ENCODE results near the gene SLC24A3.

Gene SLC24A3

GRCh38 chr20:19433371-19434350, 221.2 kb downstream of the SLC24A3 start:
- DNase-seq = no peak

- DNase-seq = no peak
Measured at GRCh38 chr20:19435316-19435715, 222.9 kb downstream of the SLC24A3 start.

- DNase-seq = no peak
Measured at GRCh38 chr20:19435821-19436220, 223.4 kb downstream of the SLC24A3 start.

GRCh38 chr20:19438488-19438887, 226.0 kb downstream of the SLC24A3 start:
- DNase-seq = no peak

GRCh38 chr20:19440660-19441527, 228.5 kb downstream of the SLC24A3 start:
- DNase-seq = no peak

- DNase-seq = no peak
Measured at GRCh38 chr20:19446246-19446645, 233.8 kb downstream of the SLC24A3 start.

- DNase-seq = no peak
Measured at GRCh38 chr20:19448632-19449031, 236.2 kb downstream of the SLC24A3 start.

- no peak for DNase-seq
Measured at GRCh38 chr20:19449051-19449450, 236.6 kb downstream of the SLC24A3 start.

- no peak for DNase-seq
Measured at GRCh38 chr20:19451231-19451922, 238.9 kb downstream of the SLC24A3 start.

GRCh38 chr20:19451923-19452295, 239.5 kb downstream of the SLC24A3 start:
- no peak for DNase-seq

- no peak for DNase-seq
Measured at GRCh38 chr20:19453410-19453809, 241.0 kb downstream of the SLC24A3 start.

- DNase-seq = no peak
Measured at GRCh38 chr20:19453862-19454261, 241.4 kb downstream of the SLC24A3 start.

- no peak for DNase-seq
Measured at GRCh38 chr20:19456595-19457395, 244.4 kb downstream of the SLC24A3 start.

- no peak for DNase-seq
Measured at GRCh38 chr20:19457611-19458010, 245.2 kb downstream of the SLC24A3 start.

- DNase-seq = no peak
Measured at GRCh38 chr20:19460386-19460785, 247.9 kb downstream of the SLC24A3 start.

- DNase-seq = no peak
Measured at GRCh38 chr20:19462491-19462890, 250.0 kb downstream of the SLC24A3 start.

GRCh38 chr20:19463597-19463996, 251.2 kb downstream of the SLC24A3 start:
- DNase-seq = no peak

GRCh38 chr20:19465536-19465935, 253.1 kb downstream of the SLC24A3 start:
- no peak for DNase-seq

- DNase-seq = no peak
Measured at GRCh38 chr20:19466206-19466928, 253.9 kb downstream of the SLC24A3 start.

GRCh38 chr20:19473216-19473921, 260.9 kb downstream of the SLC24A3 start:
- no peak for DNase-seq

GRCh38 chr20:19473922-19474286, 261.5 kb downstream of the SLC24A3 start:
- no peak for DNase-seq
